A549 (cell line): ENCODE results near the gene TRABD. TPM values are rescaled to one million over a fixed set of nuclear protein-coding genes. Genes with fewer than 3 reads are reported as not detected.

Experiments used
- ATAC-seq, 2 experiments: fragments of 200-7000 bp in 1 of 2; fragments of >200 bp in 1 of 2; cut with Nextera tagmentation in 1 of 2; cut with Tn5 transposase in 1 of 2; 3 replicates each; pipeline versions ENCODE4 v1.8.0 to v1.9.1; 2018 to 2020; ENCODE audit warnings: mild to moderate bottlenecking in 1 of 2, moderate library complexity in 1 of 2
- CTCF ChIA-PET: fragments of 300-600 bp; sonication (Branson Sonifier 250); formaldehyde crosslinking; extraction: SDS; loops from one replicate; lab custom pipeline; 2021; ENCODE audit warnings: antibody characterized with exemption, inconsistent platforms; lab: Yijun Ruan, JAX
- POLR2A ChIA-PET: fragments of 350-600 bp; formaldehyde crosslinking; extraction: SDS; loops from one replicate; lab custom pipeline; 2021; ENCODE audit warnings: antibody characterized with exemption, inconsistent platforms; lab: Yijun Ruan, JAX
- DNase-seq, 2 experiments: peaks; one replicate each; pipeline versions ENCODE4 v3.0.0 to v3.0.0-alpha.2; 2011 to 2016; ENCODE audit warnings: low read depth in 1 of 2, low spot score in 1 of 2
- FAIRE-seq: peaks from 2 replicates; lab custom pipeline; 2011; peaks lifted over from hg19 to GRCh38; lab: Jason Lieb, UNC
- H3K27ac ChIP-seq, 2 experiments: fragments of >200 bp; sonication (Bioruptor Twin); formaldehyde crosslinking; 3 replicates each; pipeline ENCODE4 v1.5.1; 2016 to 2017
- H3K4me1 ChIP-seq: fragments of >200 bp; sonication (Bioruptor Twin); formaldehyde crosslinking; 3 replicates; pipeline ENCODE4 v1.6.1; 2016
- H3K4me2 ChIP-seq: fragments of >200 bp; sonication (Bioruptor Twin); formaldehyde crosslinking; 3 replicates; pipeline ENCODE4 v1.6.1; 2016
- H3K4me3 ChIP-seq: fragments of >200 bp; sonication (Bioruptor Twin); formaldehyde crosslinking; 3 replicates; pipeline ENCODE4 v1.5.1; 2016
- H3K9me3 ChIP-seq: fragments of >200 bp; sonication (Bioruptor Twin); formaldehyde crosslinking; 3 replicates; pipeline ENCODE4 v1.6.1; 2016
- CHD2 ChIP-seq: fragments of 150-350 bp; IDR thresholded peaks from 2 replicates; pipeline ENCODE4 v1.6.1; 2014; ENCODE audit warnings: low read length; ENCODE audit not compliant: partially characterized antibody
- EHMT2 ChIP-seq: fragments of 200-600 bp; sonication (generic); IDR thresholded peaks from 2 replicates; pipeline ENCODE4 v1.6.1; 2016; ENCODE audit warnings: antibody characterized with exemption, low read depth, mild to moderate bottlenecking, moderate library complexity
- EP300 ChIP-seq, 2 experiments: fragments of >200 bp; sonication (Bioruptor Twin); formaldehyde crosslinking; IDR thresholded peaks; 2 replicates in 1 of 2; 3 replicates in 1 of 2; pipeline ENCODE4 v1.6.1; 2016 to 2017
- HEYL ChIP-seq: fragments of 250-450 bp; sonication (Bioruptor Pico); IDR thresholded peaks from 2 replicates; pipeline ENCODE4 v1.8.0; 2021; ENCODE audit warnings: mild to moderate bottlenecking, moderate library complexity
- HOXB13 ChIP-seq: fragments of 250-450 bp; sonication (Bioruptor Pico); IDR thresholded peaks from 2 replicates; pipeline ENCODE4 v1.5.0; 2020; ENCODE audit warnings: low read depth, mild to moderate bottlenecking, moderate library complexity
- JUNB ChIP-seq: fragments of >200 bp; sonication (Bioruptor Twin); formaldehyde crosslinking; IDR thresholded peaks from 2 replicates; pipeline ENCODE4 v1.6.1; 2016
- KDM1A ChIP-seq: fragments of 200-600 bp; sonication (generic); IDR thresholded peaks from 2 replicates; pipeline ENCODE4 v1.6.1; 2016; ENCODE audit warnings: low read depth, mild to moderate bottlenecking
- KDM5A ChIP-seq: fragments of 200-600 bp; sonication (generic); IDR thresholded peaks from 2 replicates; pipeline ENCODE4 v1.6.1; 2016; ENCODE audit warnings: antibody characterized with exemption, mild to moderate bottlenecking
- MAZ ChIP-seq: fragments of 150-350 bp; IDR thresholded peaks from 2 replicates; pipeline ENCODE4 v1.6.1; 2014; ENCODE audit warnings: antibody characterized with exemption, low read depth, low read length, borderline replicate concordance
- MYC ChIP-seq: IDR thresholded peaks from 2 replicates; pipeline ENCODE4 v1.6.1; 2012; ENCODE audit warnings: mild to moderate bottlenecking, inconsistent platforms, low read length, improper control_type of control experiment, borderline replicate concordance
- NFE2L2 ChIP-seq: fragments of 150-350 bp; conservative IDR thresholded peaks from 2 replicates; pipeline ENCODE4 v1.6.1; 2014; ENCODE audit warnings: low read length
- POLR2A ChIP-seq: IDR thresholded peaks from 2 replicates; pipeline ENCODE4 v1.6.1; 2012; ENCODE audit warnings: mild to moderate bottlenecking, low read length
- RCOR1 ChIP-seq: fragments of 150-350 bp; IDR thresholded peaks from 2 replicates; pipeline ENCODE4 v1.6.1; 2014; ENCODE audit warnings: antibody characterized with exemption, low read length, low read depth
- RNF2 ChIP-seq: fragments of 200-600 bp; sonication (generic); IDR thresholded peaks from 2 replicates; pipeline ENCODE4 v1.6.1; 2016; ENCODE audit warnings: low read depth, mild to moderate bottlenecking, antibody characterized with exemption, moderate library complexity, borderline replicate concordance
- TFCP2L1 ChIP-seq: fragments of 250-450 bp; sonication (Bioruptor Pico); IDR thresholded peaks from 2 replicates; pipeline ENCODE4 v1.5.0; 2021; ENCODE audit warnings: mild to moderate bottlenecking
- TP53 ChIP-seq: fragments of 250-450 bp; sonication (Bioruptor Pico); IDR thresholded peaks from 2 replicates; pipeline ENCODE4 v1.5.0; 2021; ENCODE audit warnings: mild to moderate bottlenecking, moderate library complexity
- ZC3H11A ChIP-seq: fragments of 450-650 bp; IDR thresholded peaks from 2 replicates; pipeline ENCODE4 v1.6.1; 2014; ENCODE audit warnings: antibody characterized with exemption, mild to moderate bottlenecking
- ZFP36 ChIP-seq: fragments of 450-650 bp; IDR thresholded peaks from 2 replicates; pipeline ENCODE4 v1.6.1; 2014; ENCODE audit warnings: borderline replicate concordance; ENCODE audit not compliant: partially characterized antibody
- ZSCAN20 ChIP-seq: fragments of 250-450 bp; sonication (Bioruptor Pico); IDR thresholded peaks from 2 replicates; pipeline ENCODE4 v1.8.0; 2022; ENCODE audit warnings: mild to moderate bottlenecking, moderate library complexity
- WGBS: methylation state at CpG from one replicate; pipeline ENCODE4 v1.1.6; 2017; ENCODE audit errors: missing lambda C conversion rate; 5-methylcytosine and 5-hydroxymethylcytosine counted together
- polyA plus RNA-seq, 4 experiments: library from polyadenylated mRNA; depleted of rRNA in 3 of 4; stranded (reverse); fragments of >200 nt; fragmentation: RNase III in 1 of 4; extraction: RNeasy Plus Mini Kit Qiagen cat#74134 plus additional on column Dnase treatment in 1 of 4; gene quantifications; 2 replicates in 3 of 4; 3 replicates in 1 of 4; pipeline ENCODE4 v1.2.3, GENCODE V29; 2011 to 2017
- TF ChIP-seq, protein P1 (sequence below): fragments of 200-600 bp; sonication (generic); IDR thresholded peaks from 2 replicates; pipeline ENCODE4 v1.6.1; 2016; ENCODE audit warnings: antibody characterized with exemption, mild to moderate bottlenecking, moderate library complexity
- TF ChIP-seq, protein P2 (sequence below): fragments of >200 bp; sonication (Bioruptor Twin); formaldehyde crosslinking; IDR thresholded peaks from 2 replicates; pipeline ENCODE4 v1.6.1; 2016
- TF ChIP-seq, protein P3 (sequence below): fragments of 250-450 bp; sonication (Bioruptor Pico); IDR thresholded peaks from 2 replicates; pipeline ENCODE4 v1.5.0; 2021; ENCODE audit warnings: mild to moderate bottlenecking, moderate library complexity, borderline replicate concordance
- TF ChIP-seq, protein P4 (sequence below): IDR thresholded peaks from 2 replicates; pipeline ENCODE4 v1.6.1; 2012

The TRABD gene
- polyA plus RNA-seq, 2 of the 4 experiments (the other 2 are of a cell fraction) = 14.8 to 30.4 TPM

DNA sequence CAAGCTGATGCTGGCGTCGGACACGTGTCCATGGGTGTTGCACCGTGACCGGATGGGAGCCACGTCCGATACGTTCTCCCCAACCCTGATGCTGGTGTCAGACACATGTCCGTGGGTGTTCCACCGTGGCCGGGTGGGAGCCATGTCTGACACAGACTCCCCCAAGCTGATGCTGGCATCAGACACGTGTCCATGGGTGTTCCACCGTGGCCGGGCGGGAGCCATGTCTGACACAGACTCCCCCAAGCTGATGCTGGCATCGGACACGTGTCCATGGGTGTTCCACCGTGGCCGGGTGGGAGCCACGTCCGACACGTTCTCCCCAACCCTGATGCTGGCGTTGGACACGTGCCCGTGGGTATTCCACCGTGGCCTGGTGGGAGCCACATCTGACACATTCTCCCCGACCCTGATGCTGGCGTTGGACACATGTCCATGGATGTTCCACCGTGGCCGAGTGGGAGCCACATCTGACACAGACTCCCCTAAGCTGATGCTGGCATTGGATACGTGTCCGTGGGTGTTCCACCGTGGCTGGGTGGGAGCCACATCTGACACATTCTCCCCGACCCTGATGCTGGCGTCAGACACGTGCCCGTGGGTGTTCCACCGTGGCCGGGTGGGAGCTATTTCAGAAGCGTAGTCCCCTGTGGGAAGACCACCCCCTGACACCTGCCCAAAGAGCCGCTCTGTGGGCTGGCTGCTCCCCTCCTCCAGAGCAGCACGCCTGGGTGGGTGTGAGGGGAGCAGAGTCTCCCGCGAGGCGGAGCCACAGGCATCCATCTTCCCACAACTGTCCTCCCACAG is 35.1 kb downstream of the TRABD start (continued):
- TF ChIP-seq, protein P1, sequence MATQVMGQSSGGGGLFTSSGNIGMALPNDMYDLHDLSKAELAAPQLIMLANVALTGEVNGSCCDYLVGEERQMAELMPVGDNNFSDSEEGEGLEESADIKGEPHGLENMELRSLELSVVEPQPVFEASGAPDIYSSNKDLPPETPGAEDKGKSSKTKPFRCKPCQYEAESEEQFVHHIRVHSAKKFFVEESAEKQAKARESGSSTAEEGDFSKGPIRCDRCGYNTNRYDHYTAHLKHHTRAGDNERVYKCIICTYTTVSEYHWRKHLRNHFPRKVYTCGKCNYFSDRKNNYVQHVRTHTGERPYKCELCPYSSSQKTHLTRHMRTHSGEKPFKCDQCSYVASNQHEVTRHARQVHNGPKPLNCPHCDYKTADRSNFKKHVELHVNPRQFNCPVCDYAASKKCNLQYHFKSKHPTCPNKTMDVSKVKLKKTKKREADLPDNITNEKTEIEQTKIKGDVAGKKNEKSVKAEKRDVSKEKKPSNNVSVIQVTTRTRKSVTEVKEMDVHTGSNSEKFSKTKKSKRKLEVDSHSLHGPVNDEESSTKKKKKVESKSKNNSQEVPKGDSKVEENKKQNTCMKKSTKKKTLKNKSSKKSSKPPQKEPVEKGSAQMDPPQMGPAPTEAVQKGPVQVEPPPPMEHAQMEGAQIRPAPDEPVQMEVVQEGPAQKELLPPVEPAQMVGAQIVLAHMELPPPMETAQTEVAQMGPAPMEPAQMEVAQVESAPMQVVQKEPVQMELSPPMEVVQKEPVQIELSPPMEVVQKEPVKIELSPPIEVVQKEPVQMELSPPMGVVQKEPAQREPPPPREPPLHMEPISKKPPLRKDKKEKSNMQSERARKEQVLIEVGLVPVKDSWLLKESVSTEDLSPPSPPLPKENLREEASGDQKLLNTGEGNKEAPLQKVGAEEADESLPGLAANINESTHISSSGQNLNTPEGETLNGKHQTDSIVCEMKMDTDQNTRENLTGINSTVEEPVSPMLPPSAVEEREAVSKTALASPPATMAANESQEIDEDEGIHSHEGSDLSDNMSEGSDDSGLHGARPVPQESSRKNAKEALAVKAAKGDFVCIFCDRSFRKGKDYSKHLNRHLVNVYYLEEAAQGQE = no peak
- TF ChIP-seq KDM5A = no peak
- no peak for TF ChIP-seq EP300 (IDR thresholded peaks at IDR 0.05)
- TF ChIP-seq, protein P2, sequence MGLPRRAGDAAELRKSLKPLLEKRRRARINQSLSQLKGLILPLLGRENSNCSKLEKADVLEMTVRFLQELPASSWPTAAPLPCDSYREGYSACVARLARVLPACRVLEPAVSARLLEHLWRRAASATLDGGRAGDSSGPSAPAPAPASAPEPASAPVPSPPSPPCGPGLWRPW = no peak
- TF ChIP-seq, protein P3, sequence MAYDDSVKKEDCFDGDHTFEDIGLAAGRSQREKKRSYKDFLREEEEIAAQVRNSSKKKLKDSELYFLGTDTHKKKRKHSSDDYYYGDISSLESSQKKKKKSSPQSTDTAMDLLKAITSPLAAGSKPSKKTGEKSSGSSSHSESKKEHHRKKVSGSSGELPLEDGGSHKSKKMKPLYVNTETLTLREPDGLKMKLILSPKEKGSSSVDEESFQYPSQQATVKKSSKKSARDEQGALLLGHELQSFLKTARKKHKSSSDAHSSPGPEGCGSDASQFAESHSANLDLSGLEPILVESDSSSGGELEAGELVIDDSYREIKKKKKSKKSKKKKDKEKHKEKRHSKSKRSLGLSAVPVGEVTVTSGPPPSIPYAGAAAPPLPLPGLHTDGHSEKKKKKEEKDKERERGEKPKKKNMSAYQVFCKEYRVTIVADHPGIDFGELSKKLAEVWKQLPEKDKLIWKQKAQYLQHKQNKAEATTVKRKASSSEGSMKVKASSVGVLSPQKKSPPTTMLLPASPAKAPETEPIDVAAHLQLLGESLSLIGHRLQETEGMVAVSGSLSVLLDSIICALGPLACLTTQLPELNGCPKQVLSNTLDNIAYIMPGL (CRISPR knock-in tag) = no peak
- TF ChIP-seq TP53 (CRISPR knock-in tag) = no peak
- TF ChIP-seq ZSCAN20 (CRISPR knock-in tag) = no peak

DNA sequence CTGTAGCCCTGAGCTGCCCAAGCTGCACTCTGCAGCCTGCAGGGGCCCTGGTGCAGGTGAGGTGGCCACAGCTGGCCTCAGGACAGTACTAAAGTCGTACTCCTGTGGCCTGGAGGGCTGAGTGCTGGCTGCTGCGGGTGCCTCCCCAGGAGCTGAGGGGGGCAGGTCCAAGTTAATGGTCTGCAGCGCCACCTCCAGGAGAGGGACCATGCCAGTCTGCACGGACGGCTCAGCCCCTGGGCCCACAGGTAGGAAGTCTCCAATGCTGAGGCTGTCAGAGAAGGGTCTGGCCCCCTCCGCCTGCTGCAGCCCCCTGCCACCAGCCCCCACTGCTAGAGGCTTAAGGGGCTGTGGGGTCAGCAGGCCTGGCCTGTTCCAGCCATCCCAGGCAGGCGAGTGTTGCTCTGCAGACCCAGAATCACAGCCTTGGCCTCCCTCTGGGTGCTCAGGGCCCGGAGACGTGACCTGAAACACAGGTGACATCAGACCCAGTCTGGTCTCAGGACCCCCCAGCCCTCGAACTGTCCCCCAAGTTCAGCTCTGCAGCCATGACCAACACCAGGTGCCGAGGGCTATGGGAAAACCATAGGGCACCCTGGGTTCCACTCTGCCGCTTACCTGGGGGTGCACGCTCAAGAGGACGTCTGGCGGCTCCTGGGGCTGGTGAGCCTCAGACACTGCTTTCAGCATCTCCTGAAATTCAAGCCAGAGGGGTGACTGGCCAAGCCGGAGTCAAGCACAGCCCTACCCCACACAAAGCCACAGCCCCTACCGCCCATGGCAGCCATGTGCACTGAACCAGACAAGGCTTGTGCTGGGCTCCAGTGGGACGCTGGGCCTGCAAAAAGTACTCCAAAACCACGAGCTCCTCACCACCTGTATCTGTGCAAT is 35.9 kb downstream of the TRABD start:
- no peak for FAIRE-seq
- WGBS = 96% methylated on average over 4 of the region's 19 CpGs
- no peaks in the 10 kb centered on the region for H3K9me3 ChIP-seq
- no peaks in the 10 kb centered on the region for H3K4me1 ChIP-seq
- no peak for ATAC-seq
- no peak for TF ChIP-seq KDM1A
- no peak for TF ChIP-seq EHMT2
- TF ChIP-seq HOXB13 (CRISPR knock-in tag) = no peak
- TF ChIP-seq RNF2 = no peak
- TF ChIP-seq NFE2L2 = no peak
- TF ChIP-seq EP300 (IDR thresholded peaks at IDR 0.05) = no peak
- TF ChIP-seq POLR2A = no peak
- POLR2A ChIA-PET = no interaction called here
- DNase-seq = no peak
- CTCF ChIA-PET = interaction anchor here (1.1 to 1.5 kb wide), 3 partner anchors 11 to 73 kb away, joined by 3 to 5 read pairs (median 3); no protein-coding TSS in a partner anchor
- no peak overlapping the region for H3K4me3 ChIP-seq
- no peak overlapping the region for H3K4me2 ChIP-seq
- no peak overlapping the region for H3K27ac ChIP-seq

DNA sequence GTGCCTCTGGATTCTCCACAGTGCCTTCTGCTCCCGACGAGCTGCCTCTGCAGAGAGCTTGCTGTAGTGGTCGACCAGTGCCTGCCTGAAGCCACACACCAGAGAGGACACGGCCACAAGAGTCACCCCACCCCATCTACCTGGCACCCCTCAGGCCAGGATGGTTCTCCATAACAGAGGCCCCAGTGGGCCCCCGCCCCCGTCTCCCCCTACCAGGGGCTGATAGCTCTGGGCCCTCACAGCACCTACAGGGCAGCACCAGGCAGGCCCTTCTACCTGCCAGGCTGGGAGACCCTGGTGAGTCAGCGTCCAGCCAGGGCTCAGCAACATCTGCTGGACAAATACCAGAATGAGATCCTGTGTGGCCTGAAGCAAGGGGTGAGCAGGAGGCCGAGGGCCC is 36.8 kb downstream of the TRABD start:
- no peak overlapping the region for H3K4me2 ChIP-seq
- no peak overlapping the region for H3K27ac ChIP-seq
- H3K4me3 ChIP-seq = no peak overlapping the region
- 78% methylated on average over 5 of the region's 8 CpGs for WGBS
- DNase-seq (no peak), FAIRE-seq (no peak), ATAC-seq (no peak)
- H3K9me3 ChIP-seq = no peaks in the 10 kb centered on the region
- no peaks in the 10 kb centered on the region for H3K4me1 ChIP-seq
- ChIA-PET POLR2A (no interaction called here), CTCF (interaction anchor here (1.1 kb wide), 1 partner anchor 12 kb away, joined by 3 read pairs; no protein-coding TSS in a partner anchor)
- no peak for TF ChIP-seq HEYL
- TF ChIP-seq ZFP36 = no peak
- no peak for TF ChIP-seq RCOR1
- TF ChIP-seq, protein P4, sequence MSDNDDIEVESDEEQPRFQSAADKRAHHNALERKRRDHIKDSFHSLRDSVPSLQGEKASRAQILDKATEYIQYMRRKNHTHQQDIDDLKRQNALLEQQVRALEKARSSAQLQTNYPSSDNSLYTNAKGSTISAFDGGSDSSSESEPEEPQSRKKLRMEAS = no peak
- no peak for TF ChIP-seq POLR2A
- no peak for TF ChIP-seq ZC3H11A
- TF ChIP-seq, protein P2 = no peak
- TF ChIP-seq MYC = no peak
- TF ChIP-seq CHD2 = no peak
- TF ChIP-seq, protein P3 (CRISPR knock-in tag) = no peak
- TF ChIP-seq MAZ = no peak
- no peak for TF ChIP-seq JUNB
- TF ChIP-seq RNF2 = no peak
- TF ChIP-seq TFCP2L1 (CRISPR knock-in tag) = no peak
